ENCODE results near the gene SH2B3.

The SH2B3 gene

DNA sequence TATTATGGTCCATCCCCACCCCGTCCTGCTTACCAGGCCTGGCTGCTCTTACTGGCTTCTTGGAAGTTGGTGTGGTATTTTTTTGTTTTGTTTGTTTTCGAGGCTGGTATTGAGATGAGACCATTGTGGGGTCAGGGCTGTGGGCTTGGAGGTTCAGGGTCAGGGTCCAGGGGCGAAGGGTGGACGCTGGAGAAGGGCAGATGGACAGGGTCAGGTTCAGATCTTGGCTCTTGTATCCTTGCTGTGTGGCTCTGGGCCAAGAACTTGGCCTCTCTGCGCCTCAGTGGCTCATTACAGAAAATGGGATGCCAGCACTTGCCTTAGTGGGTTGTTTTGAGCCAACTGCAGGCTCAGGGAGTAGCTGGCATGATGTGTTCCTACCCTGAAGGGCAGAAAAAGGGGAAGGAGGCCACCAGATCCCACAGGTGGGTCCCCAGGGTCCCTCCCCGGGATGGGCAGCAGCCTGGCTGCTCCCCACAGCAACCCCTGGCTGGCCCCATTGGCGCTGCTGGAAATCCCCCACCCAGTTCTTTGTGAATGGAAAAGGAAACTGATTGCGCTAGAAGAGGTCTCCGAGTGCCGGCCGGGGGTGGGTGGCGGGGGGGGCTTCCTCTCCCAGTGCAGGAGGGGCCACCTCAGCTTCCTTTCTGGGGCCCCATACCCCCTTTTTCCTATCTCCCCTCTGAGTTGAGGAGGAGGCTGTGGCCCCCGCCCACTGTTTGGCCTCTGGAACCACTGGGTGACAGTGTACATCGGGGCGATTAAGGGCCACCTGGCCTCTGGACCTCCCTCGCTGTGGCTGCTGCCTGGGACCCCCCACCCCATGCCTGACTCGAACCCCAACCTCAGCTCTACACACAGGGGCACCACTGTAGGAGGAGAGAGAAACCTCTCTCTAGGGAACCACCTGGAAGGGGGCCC, 25.0 kb downstream of the SH2B3 start:
- Histone ChIP-seq H3K4me3 (ENCODE audit: insufficient read depth, low read length, poor library complexity, severe bottlenecking) (no peak overlapping the region), H2AFZ (ENCODE audit: low read depth, low read length, severe bottlenecking) (no peak overlapping the region), H3K27ac (ENCODE audit: low read depth, low read length) (no peak overlapping the region), H3K27me3 (ENCODE audit: low read length) (no peaks in the 10 kb centered on the region), H3F3A (ENCODE audit: insufficient read depth) (peaks cover 17% of the 10 kb centered on the region), H3K4me2 (ENCODE audit: low read depth, low read length, poor library complexity, severe bottlenecking) (peak overlapping the region; percentile 20), H3K9me3 (ENCODE audit: insufficient read depth, low read length) (no peaks in the 10 kb centered on the region), H3K9me2 (replicated peaks; ENCODE audit: insufficient read depth, low read length) (no peaks in the 10 kb centered on the region), H4K20me1 (ENCODE audit: low read depth, low read length) (peaks cover 10% of the 10 kb centered on the region; the same call in 1 of the 2 replicates), H3K9ac (ENCODE audit: low read length) (no peak overlapping the region), H3K79me2 (ENCODE audit: insufficient read depth, low read length) (peaks cover 71% of the 10 kb centered on the region), H3K36me3 (ENCODE audit: low read length) (no peaks in the 10 kb centered on the region)
- TF ChIP-seq EZH2phosphoT487 (conservative IDR thresholded peaks at IDR 0.05; ENCODE audit: low read length) = no peak
- TF ChIP-seq, protein P1, sequence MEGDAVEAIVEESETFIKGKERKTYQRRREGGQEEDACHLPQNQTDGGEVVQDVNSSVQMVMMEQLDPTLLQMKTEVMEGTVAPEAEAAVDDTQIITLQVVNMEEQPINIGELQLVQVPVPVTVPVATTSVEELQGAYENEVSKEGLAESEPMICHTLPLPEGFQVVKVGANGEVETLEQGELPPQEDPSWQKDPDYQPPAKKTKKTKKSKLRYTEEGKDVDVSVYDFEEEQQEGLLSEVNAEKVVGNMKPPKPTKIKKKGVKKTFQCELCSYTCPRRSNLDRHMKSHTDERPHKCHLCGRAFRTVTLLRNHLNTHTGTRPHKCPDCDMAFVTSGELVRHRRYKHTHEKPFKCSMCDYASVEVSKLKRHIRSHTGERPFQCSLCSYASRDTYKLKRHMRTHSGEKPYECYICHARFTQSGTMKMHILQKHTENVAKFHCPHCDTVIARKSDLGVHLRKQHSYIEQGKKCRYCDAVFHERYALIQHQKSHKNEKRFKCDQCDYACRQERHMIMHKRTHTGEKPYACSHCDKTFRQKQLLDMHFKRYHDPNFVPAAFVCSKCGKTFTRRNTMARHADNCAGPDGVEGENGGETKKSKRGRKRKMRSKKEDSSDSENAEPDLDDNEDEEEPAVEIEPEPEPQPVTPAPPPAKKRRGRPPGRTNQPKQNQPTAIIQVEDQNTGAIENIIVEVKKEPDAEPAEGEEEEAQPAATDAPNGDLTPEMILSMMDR (IDR thresholded peaks at IDR 0.05; ENCODE audit: insufficient read depth, low read length, poor library complexity, severe bottlenecking) = no peak

- no peak overlapping the region for H3K27ac ChIP-seq (ENCODE audit: low read depth, low read length)
- H3K79me2 ChIP-seq (ENCODE audit: insufficient read depth, low read length) = peaks cover 71% of the 10 kb centered on the region
Measured at GRCh38 chr12:111431772-111432171, 26.0 kb downstream of the SH2B3 start.

DNA sequence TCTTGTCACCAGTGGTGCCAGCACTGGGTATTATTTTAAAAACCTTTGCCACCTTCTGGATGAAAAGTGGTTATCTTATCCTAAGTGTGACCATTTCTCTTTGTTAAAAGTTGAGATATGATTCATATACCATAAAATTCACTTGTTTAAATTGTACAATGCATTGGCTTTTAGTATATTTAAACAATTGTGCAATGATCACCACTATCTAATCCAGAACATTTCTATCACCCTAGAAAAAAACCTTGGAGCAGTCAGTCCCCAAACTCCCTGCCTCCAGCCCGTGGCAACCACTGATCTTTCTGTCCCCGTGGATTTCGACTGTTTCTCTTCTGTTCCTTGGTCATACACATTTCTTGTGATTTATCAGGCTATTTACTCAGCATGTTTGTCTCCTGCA, 28.3 kb downstream of the SH2B3 start:
- no peaks in the 10 kb centered on the region for H3K27me3 ChIP-seq (ENCODE audit: low read length)
- H2AFZ ChIP-seq (ENCODE audit: low read depth, low read length, severe bottlenecking) = no peak overlapping the region
- no peaks in the 10 kb centered on the region for H3K9me3 ChIP-seq (ENCODE audit: insufficient read depth, low read length)
- H4K20me1 ChIP-seq (ENCODE audit: low read depth, low read length) = peaks cover 7% of the 10 kb centered on the region; the same call in 1 of the 2 replicates
- H3K27ac ChIP-seq (ENCODE audit: low read depth, low read length) = peak overlapping the region; percentile 84
- peak overlapping the region; percentile 19 for H3K4me3 ChIP-seq (ENCODE audit: insufficient read depth, low read length, poor library complexity, severe bottlenecking)
- peaks cover 86% of the 10 kb centered on the region for H3K79me2 ChIP-seq (ENCODE audit: insufficient read depth, low read length)
- H3F3A ChIP-seq (ENCODE audit: insufficient read depth) = peaks cover 17% of the 10 kb centered on the region
- H3K9me2 ChIP-seq (replicated peaks; ENCODE audit: insufficient read depth, low read length) = no peaks in the 10 kb centered on the region
- TF ChIP-seq, protein P1 (IDR thresholded peaks at IDR 0.05; ENCODE audit: insufficient read depth, low read length, poor library complexity, severe bottlenecking) = no peak
- no peak for TF ChIP-seq EZH2phosphoT487 (conservative IDR thresholded peaks at IDR 0.05; ENCODE audit: low read length)
- no peaks in the 10 kb centered on the region for H3K36me3 ChIP-seq (ENCODE audit: low read length)
- peak overlapping the region; percentile 25; the same call in 1 of the 2 replicates for H3K9ac ChIP-seq (ENCODE audit: low read length)
- peak overlapping the region; percentile 60 for H3K4me2 ChIP-seq (ENCODE audit: low read depth, low read length, poor library complexity, severe bottlenecking)

More at GRCh38 chr12:111431772-111432171, 26.0 kb downstream of the SH2B3 start:
- no peaks in the 10 kb centered on the region for H3K9me2 ChIP-seq (replicated peaks; ENCODE audit: insufficient read depth, low read length)
- H4K20me1 ChIP-seq (ENCODE audit: low read depth, low read length) = peaks cover 7% of the 10 kb centered on the region; the same call in 1 of the 2 replicates
- H3K27me3 ChIP-seq (ENCODE audit: low read length) = no peaks in the 10 kb centered on the region
- peaks cover 17% of the 10 kb centered on the region for H3F3A ChIP-seq (ENCODE audit: insufficient read depth)
- H2AFZ ChIP-seq (ENCODE audit: low read depth, low read length, severe bottlenecking) = no peak overlapping the region
- no peaks in the 10 kb centered on the region for H3K36me3 ChIP-seq (ENCODE audit: low read length)
- no peak overlapping the region for H3K4me3 ChIP-seq (ENCODE audit: insufficient read depth, low read length, poor library complexity, severe bottlenecking)
- TF ChIP-seq, protein P1 (IDR thresholded peaks at IDR 0.05; ENCODE audit: insufficient read depth, low read length, poor library complexity, severe bottlenecking) = no peak
- no peak overlapping the region for H3K9ac ChIP-seq (ENCODE audit: low read length)
- no peak overlapping the region for H3K4me2 ChIP-seq (ENCODE audit: low read depth, low read length, poor library complexity, severe bottlenecking)
- H3K9me3 ChIP-seq (ENCODE audit: insufficient read depth, low read length) = no peaks in the 10 kb centered on the region

Measured in SU-DHL-6 (cell line).